ENCODE measurements around the gene SFRP5.

DNA sequence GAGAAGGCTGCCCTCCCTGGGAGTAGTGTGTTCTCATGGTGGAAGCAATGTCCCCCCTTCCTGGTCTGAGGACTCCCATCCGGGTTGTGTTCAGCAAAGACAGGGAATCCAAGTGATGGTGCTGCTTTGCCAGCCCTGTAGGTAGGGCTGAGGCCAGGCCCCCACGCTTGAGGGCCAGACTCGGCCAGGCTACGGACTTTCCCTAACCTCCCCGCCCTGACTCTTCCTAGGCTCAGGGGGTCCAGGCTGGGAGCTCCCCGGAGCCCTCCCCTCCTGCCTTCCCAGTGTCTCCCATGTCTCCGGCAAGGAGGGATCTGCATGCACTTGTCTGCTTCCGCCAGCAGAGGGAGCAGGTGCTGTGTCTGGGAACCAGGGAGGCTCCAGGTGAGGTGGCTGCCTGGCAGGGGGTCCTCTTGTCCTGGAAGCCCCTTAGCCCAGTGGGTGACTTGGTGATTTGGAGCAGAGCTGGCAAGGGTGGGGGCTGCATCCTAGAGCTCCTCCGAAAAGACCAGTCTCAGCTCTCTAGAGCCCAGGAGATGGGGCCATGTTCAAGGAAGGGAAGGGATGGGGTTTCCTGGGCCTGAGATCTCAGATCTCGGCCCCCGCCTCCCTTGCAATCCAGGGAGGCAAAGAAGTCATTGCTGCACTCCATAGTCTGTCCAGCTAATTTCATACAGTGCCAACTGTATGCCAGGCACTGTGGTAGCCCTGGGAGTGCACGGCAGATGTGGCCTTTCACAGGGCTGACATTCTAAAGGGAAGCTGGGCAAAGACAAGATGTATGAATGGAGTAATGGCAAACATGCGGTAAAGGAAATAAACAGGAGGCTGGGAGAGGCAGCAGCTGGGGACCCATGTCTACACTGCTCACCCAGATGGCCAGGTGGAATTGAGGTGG is 20.3 kb upstream of the SFRP5 start:
- TF ChIP-seq POLR2A (IDR thresholded peaks at IDR 0.05) (peak in 1 of 3 donors; percentile 33), CTCF (IDR thresholded peaks at IDR 0.05) (peak; percentile 78 to 89 (median 83))

All from body of pancreas (tissue), 4 donors.